OCI-LY7 (cell line): ENCODE results near the gene RPS24.

Experiments used
- CTCF ChIP-seq: fragments of 200-600 bp; sonication (generic); conservative IDR thresholded peaks from 2 replicates; pipeline ENCODE4 v1.5.1; 2014; ENCODE audit warnings: mild to moderate bottlenecking, antibody characterized with exemption, low read length, moderate library complexity, mixed read lengths
- EZH2phosphoT487 ChIP-seq: fragments of 200-600 bp; sonication (generic); IDR thresholded peaks from 2 replicates; pipeline ENCODE4 v1.6.1; 2018; ENCODE audit warnings: low read depth, borderline replicate concordance, mild to moderate bottlenecking, mixed run types, antibody characterized with exemption, low read length, moderate library complexity, mixed read lengths

GRCh38 chr10:78063236-78063635 lies 29.6 kb downstream of the RPS24 start:
- TF ChIP-seq CTCF (no peak), EZH2phosphoT487 (no peak)
